ENCODE measurements around the gene TFIP11.
"Not testable (repeated sequence)": the region's sequence is repeated elsewhere in the genome, so short reads cannot be mapped to it uniquely, and the experiment has no call there.

The TFIP11 gene

GRCh38 chr22:26541167-26541819 lies 29.0 kb upstream of the TFIP11 start:
- DNase-seq (ENCODE audit: low read depth): no peak

- DNase-seq (ENCODE audit: low read depth): no peak
These were observed 27.8 kb upstream of the TFIP11 start for GRCh38 chr22:26540119-26540518.

- no peak for DNase-seq (ENCODE audit: low read depth)
These were observed 24.5 kb upstream of the TFIP11 start for GRCh38 chr22:26536762-26537134.

GRCh38 chr22:26536056-26536761 lies 23.9 kb upstream of the TFIP11 start:
- DNase-seq (ENCODE audit: low read depth): no peak

- DNase-seq (ENCODE audit: low read depth): no peak
These were observed 23.3 kb upstream of the TFIP11 start for GRCh38 chr22:26535603-26535908.

GRCh38 chr22:26534874-26535602 lies 22.8 kb upstream of the TFIP11 start:
- no peak for DNase-seq (ENCODE audit: low read depth)

- DNase-seq (ENCODE audit: low read depth): no peak
These were observed 22.0 kb upstream of the TFIP11 start for GRCh38 chr22:26534171-26534855.

- DNase-seq (ENCODE audit: low read depth): peak; percentile 35
These were observed 17.1 kb upstream of the TFIP11 start for GRCh38 chr22:26529345-26529744.

- not testable (repeated sequence) for DNase-seq (ENCODE audit: low read depth)
These were observed 16.2 kb upstream of the TFIP11 start for GRCh38 chr22:26528518-26528917.

GRCh38 chr22:26527574-26528465 lies 15.5 kb upstream of the TFIP11 start:
- DNase-seq (ENCODE audit: low read depth): no peak

- no peak for DNase-seq (ENCODE audit: low read depth)
These were observed 14.9 kb upstream of the TFIP11 start for GRCh38 chr22:26527167-26527566.

- DNase-seq (ENCODE audit: low read depth): no peak
These were observed 13.8 kb upstream of the TFIP11 start for GRCh38 chr22:26525946-26526564.

GRCh38 chr22:26524870-26525269 lies 12.6 kb upstream of the TFIP11 start:
- no peak for DNase-seq (ENCODE audit: low read depth)

- DNase-seq (ENCODE audit: low read depth): no peak
These were observed 10.3 kb upstream of the TFIP11 start for GRCh38 chr22:26522592-26522991.

GRCh38 chr22:26522012-26522411 lies 9.7 kb upstream of the TFIP11 start:
- no peak for DNase-seq (ENCODE audit: low read depth)

- peak; percentile 30 for DNase-seq (ENCODE audit: low read depth)
These were observed 5.2 kb upstream of the TFIP11 start for GRCh38 chr22:26517429-26517828.

- DNase-seq (ENCODE audit: low read depth): no peak
These were observed 4.2 kb upstream of the TFIP11 start for GRCh38 chr22:26516503-26516902.

GRCh38 chr22:26515931-26516330 lies 3.7 kb upstream of the TFIP11 start:
- no peak for DNase-seq (ENCODE audit: low read depth)

- DNase-seq (ENCODE audit: low read depth): no peak
These were observed 2.3 kb upstream of the TFIP11 start for GRCh38 chr22:26514419-26515161.

GRCh38 chr22:26513838-26514237 lies 1.6 kb upstream of the TFIP11 start:
- no peak for DNase-seq (ENCODE audit: low read depth)

- no peak for DNase-seq (ENCODE audit: low read depth)
These were observed 4.1 kb downstream of the TFIP11 start for GRCh38 chr22:26508148-26508547.

Measured in EH (cell line).